Hematopoietic multipotent progenitor cell treated with erythropoietin and hydrocortisone succinate and interleukin-3 and kit ligand, for 15 days (in vitro differentiated cells): Measurements from ENCODE around the gene SPTLC2.

Source experiments
- DNase-seq: peaks from one replicate; pipeline ENCODE4 v3.0.0-alpha.2; 2015; ENCODE audit warnings: low spot score

The SPTLC2 gene

DNA sequence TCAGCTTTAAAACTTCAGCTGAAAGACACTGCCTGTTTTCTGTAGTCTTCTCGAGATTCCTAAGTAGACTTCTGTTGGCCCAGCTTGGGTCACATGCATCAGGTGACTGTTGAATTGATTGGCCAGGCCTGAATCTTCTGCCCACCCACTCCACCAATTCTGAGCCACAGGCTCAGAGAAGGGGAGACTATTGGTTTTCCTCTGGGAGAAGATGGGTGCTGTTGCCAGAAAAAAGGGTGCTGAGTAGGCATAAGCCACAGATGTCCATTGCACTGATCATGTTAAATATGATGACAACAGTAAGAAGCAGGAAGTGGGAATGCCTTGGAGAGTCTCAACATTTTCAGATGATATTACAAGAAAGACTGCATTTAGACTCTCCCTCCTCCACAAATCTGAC lies 6.8 kb upstream of the SPTLC2 start:
- no peak for DNase-seq

DNA sequence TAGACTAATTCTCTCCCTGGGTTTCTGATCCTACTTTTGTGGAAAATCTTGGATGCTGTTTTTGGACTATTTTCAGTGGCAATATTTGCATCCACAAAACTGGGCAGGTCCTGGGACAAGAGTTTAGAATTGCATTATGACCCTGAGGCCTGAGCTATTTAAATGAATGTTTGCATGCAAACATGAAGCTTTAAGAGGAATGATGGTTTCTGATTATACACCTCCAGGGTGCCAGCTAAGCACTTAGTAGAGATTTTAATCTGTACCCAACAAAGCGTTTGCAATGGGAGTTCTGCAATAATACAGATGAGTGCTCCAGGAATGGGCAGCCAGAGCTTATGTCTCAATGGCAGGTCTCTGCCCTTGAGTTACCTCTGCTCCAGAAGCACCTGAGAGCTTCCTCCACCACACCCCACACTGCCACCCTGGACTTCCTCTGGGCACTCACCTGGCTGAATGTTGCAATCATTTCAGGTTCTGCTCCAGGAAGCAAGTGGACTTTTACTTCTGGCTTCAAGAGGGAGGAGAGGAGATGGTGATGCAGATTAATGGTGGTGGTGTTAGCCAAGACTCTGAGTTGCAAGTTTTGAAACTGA lies 6.0 kb upstream of the SPTLC2 start:
- DNase-seq = no peak

DNA sequence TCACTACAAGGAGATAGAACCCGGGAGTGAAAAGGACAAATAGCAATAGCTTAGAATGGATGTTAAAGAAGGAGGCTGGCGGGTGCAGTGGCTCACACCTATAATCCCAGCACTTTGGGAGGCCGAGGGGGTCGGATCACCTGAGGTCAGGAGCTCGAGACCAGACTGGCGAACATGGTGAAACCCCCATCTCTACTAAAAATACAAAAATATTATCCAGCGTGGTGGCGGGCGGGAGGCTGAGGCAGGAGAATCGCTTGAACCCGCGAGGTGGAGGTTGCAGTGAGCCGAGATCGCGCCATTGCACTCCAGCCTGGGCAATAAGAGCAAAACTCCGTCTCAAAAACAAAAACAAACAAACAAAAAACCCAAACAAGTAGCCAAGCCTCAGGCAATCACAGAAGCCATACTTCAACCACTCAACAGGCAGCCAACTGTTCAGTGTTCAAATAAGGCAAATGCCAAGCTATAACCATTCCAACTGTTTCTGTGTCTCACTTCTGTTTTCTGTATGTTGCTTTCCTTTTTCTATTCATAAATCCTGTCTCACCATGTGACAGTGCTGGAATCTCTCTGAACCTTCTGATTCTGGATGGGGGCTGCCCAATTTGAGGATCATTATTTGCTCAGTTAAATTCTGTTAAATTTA lies 3.9 kb upstream of the SPTLC2 start:
- DNase-seq = no peak

DNA sequence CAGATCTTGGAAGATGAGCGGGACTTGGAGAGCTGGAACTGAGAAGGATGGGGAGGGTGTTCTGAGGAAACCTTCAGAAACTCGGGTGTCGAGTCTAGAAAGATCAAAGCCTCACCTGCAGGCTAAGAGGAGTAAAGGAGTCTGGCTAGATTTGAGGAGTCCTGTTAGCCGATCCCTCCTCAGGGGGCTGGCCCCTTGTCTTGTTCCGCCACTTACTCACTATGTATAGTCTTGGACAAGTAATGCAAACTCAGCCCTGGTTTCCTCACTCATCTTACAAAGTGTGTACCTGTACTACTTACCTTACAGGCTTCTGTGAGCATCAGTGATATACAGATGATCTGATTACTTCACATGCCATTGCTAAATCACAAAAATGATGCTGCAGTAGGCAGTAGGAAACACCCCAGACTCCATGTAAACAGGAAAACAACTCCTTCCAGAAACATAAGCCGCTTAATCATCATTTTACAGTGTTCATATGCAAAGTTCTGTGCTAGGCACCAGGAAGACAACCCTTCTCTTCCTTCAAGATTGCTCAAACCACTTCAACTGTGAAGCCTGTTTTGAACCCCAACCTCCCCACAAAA lies 2.0 kb upstream of the SPTLC2 start:
- no peak for DNase-seq

DNA sequence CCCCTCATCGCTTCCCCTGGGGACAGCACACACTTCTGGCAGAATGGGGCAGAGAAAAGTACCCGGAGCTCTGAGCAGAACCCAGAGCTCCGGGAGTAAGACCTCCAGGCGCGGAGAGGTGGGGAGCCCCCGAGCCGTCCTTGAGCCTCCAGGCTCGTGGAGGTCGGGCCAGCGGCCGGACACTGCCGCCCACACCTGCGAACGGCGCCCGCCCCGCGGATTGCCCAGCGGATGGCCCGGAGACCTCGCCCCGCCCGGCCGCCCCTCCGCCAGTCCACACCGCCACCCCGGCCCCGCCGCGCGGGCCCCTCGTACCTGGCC lies 344 bp downstream of the SPTLC2 start:
- no peak for DNase-seq

DNA sequence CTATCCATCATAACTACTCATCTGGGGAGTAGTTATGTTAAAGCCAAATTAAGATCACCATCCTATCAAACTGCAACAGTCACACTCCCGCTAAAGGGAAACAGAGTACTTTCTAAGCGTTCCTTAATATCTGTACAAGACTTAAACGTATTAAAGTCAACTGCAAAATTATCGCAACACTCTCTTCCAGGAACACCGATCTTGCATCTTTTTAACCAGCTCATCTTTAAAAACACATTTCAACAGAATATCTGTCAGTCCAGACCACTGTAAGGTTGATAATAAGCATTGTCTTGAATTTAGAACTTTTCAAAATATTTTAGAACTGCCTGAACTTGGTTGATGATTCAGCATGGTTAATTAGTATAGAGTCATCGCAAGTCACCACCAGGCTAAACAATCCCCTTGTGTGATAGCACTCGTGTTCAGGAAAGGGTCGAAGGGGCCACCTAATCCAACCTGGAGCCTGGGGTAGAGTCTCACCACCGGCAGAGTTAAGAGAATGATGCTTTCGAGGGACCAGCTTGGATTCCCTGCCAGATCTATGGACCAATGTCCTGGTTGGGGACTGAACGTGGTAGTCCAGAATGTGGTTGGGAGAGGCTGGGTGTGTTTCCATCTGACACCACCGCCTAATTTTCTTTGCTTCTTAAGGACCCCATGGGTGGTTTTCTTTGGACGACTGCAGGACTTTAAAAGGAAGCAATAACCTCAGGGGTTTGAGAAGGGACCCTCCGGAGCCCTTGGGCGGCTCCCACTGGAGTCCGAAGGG lies 890 bp downstream of the SPTLC2 start:
- peak; percentile 58 for DNase-seq

DNA sequence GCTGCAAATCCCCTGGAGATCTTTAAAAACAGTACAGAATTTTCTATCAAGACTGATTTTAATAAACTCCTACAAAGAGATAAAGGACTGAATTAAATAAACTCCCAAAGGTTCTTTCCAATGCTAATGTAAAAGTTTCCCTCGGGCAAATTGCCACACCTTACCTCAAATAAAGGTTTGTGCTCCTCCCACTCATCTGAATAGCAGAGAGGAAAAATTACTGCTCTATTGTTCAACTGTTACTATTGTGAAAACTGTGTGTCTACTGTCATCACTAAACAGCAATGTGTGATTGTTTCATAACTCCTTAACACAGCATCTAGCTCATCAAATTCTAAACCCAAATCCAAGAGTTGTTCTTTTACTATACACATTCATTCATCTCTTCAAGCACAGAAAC lies 3.2 kb downstream of the SPTLC2 start:
- DNase-seq = no peak

DNA sequence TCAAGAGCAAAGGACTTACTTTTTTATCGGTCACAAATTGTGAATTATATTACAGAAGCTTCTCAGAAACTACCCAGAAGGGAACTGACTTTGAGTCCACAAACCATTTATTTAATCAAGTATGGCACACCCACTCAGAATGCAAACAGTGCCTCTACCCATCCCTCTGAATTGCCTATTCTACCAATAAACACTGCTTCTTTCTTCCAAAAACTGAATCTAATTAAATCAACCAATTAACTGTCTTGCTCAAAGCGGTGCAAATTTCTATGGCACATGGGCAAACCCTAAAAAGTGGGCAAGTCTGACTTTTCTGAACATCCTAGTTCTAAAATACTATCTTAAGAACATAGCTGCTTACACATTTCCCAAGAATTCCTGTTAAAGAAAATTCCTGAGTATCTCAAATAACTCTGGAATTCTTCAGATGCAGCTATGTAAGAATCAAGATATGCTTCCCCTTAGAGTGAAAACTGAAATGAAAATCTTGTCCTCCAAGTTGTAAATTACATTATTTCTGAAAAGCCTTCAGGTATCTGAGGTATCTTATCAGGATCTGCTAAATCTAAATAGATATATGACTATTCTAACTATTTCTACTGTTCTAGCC lies 4.3 kb downstream of the SPTLC2 start:
- DNase-seq = no peak

DNA sequence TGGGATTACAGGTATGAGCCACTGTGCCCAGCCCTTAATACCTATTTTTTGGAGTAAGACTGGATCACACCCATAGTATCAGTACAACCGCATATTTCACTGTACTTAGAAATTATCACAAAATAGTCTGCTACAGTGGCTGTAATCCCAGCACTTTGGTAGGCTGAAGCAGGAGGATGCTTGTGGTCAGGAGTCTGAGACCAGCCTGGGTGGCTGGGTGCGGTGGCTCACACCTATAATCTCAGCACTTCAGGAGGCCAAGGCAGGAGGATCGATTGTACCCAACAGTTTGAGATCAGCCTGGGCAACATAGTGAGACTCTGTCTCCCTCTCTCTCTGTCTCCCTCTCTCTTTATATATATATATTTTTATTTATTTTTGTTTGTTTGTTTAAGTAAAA lies 5.9 kb downstream of the SPTLC2 start:
- no peak for DNase-seq

DNA sequence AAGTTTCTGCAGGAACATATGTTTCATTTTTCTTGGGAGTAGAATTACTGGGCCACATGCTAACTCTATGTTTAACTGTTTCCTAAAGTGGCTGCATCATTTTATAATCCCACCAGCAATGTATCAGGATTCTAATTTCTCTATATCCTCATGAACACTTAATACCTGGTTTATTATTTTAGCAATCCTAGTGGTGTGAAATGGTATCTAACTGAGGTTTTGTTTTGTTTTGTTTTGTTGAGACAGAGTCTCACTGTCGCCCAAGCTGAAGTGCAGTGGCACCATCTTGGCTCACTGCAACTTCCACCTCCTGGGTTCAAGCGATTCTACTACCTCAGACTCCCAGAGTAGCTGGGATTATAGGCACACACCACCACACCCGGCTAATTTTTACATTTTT lies 6.5 kb downstream of the SPTLC2 start:
- no peak for DNase-seq

DNA sequence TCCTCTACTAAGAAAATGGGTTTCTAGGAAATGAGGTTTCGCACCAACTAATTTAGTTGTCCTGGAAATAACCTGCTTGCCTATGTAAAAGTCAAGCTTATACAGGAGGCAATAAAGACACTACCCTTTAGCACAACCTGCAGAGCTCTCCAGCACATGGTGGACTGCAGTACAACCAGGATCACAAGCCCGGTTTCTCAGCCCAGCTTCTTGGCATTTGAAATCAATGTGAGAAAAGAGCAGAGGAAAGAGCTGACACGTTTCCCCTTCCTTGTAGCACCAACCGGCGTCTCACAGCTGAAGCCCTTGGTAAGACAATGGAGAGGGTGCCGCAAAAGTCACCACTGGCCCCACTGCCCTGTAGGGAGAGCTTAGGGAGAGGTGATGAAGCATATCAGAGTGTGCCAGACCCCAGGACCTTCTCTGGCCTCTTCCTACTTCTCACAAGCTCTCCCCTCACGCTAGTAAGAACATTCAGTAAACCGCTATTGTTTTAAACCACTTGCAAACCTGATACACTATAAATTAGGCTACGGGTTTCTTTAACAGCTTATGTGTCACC lies 8.6 kb downstream of the SPTLC2 start:
- DNase-seq = no peak

DNA sequence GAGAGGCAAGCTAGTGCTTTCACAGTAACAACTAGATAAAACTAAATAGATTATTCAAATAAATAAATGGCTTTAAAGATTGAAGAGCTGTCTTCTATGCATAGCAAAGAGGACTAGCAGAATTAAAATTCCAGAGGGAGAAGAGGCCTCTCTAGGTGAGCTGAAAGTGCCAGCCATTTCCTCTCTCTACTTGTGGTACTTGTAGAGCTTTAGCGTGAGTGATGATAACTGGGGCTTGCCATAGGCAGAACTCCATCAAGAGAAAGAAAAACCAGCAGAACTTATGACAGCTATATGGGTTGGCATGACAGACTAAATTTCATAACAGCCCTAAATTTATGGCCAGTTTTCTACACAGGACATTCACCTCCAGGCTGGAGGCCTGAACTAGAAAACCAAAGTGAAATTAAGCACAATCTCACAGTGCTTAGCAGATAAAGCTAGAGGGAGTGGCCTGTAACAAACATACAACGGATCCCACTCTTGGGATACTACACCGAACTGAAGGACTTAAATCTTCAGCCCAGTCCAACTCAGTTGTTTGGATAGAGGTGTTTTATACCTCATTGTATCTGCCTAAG lies 11.0 kb downstream of the SPTLC2 start:
- DNase-seq = no peak

DNA sequence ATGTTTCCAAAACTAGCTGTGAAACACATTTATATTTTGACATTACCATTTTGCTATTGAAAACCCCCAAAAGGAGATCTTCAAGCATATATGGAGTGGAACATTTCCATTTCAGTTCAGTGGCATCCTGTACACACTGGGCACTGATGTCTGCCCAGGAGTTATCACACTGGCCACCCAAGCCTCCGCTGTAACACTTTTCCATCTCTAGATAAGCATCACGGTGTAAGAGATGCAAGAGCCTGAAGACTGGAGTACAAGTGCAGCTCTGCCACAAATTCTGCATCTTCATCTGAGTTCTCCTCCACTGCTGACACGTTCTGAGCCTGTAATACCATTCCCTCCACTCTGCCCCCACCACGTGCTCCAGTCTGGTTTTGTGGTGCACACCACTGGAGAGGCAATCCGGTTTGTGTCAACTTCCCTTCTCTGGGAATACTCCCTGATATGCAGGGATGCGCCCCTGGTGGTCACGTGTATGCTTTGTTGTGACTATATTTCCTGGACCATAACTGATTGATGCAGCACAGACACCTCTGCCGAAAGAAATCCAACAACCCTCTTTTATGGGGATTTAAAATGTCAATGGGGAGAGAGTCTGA lies 12.7 kb downstream of the SPTLC2 start:
- no peak for DNase-seq

DNA sequence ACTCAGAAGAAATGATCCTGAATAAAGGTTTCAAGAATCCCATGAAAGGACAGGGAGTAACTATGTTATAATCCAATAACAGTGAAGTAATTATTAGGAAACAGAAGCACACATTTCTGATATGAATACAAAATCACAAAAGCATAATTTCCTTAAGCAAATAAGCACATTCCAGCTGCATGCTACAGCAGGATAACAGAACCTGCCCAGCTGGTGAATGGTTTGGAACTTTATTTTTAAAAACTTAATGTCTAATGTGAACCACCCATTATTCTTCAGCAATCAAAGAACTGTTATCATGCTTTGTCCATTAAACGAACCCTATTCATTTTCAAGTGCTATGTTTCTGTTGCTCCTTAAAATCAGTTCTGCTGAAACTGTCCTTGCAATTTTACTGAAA lies 13.4 kb downstream of the SPTLC2 start:
- no peak for DNase-seq

DNA sequence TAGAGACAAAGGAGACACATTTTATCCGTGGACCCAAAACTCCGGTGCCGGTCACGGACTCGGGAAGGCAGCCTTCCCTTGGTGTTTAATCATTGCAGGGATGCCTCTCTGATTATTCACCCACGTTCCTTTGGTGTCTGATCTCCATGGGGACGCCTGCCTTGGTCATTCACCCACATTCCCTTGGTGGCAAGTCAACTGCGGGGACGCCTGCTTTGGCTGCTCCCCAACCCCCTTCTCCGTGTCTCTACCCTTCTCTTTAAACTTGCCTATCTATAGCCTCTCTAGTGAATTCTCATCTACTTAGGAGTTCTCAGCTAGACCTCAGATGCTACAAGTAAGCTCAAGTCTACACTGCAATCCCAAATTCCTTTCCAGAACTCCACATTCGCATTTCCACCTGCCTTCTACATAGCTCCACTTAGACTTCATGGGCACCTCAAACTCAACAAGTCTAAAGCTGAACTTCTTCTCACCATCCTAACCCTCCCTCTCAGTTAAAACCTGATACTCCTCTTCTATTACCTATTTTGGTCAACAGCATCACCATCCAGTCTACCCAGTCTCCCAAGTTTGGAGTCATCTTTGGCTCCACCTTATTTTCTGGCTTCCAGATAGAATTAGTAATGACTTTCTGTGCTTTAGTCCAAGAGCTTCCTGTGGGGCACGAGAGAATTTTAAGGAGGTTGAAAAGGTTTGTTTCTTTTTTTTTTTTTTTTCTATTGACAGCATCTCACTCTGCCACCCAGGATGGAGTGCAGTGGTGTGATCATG lies 14.4 kb downstream of the SPTLC2 start:
- no peak for DNase-seq

DNA sequence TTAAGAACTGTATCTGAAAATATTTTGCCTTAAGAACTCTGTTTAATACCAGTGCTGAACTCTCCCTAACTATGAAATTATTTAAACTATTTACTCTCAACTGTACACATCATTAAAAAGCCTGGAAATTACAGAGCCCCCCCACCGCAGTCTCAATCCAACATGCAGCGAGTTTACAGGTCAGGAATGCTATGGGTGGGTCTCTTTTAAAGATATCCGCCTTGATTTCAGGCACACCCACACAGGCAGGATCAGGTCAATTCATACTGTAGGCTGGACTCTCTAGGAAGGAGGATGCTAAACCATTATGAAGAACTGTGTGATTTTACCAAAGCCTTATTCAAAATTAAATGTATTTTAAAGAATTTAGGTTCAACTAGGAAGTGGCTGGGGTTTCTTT lies 16.5 kb downstream of the SPTLC2 start:
- no peak for DNase-seq

DNA sequence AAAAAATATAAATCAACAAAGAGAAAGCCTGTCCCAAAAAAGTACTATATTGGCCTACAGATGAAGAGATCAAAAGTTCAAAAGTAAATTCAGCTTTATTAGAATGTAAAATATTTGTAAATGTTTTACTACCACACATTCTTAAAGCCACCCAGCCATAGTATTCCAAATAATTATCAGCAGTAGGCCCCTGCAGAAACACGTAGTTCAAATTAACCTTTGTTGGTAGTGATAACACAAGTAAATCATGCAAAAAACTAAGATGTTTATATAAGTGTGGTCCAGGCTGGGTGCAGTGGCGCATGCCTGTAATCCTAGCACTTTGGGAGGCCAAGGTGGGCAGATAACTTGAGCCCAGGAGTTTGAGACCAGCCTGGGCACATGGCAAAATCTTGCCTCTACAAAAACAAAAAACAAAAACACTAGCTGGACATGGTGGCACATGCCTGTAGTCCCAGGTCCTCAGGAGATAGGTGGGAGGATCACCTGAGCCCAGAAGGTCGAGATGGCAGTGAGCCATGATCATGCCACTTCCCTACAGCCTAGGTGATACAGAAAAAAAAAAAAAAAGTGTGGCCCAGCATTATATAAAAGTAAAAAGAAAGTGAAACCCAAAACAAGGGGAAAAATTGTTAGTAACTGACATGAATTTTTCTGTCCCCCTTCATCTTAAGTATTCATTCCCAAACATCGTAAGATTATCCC lies 17.9 kb downstream of the SPTLC2 start:
- DNase-seq = no peak

DNA sequence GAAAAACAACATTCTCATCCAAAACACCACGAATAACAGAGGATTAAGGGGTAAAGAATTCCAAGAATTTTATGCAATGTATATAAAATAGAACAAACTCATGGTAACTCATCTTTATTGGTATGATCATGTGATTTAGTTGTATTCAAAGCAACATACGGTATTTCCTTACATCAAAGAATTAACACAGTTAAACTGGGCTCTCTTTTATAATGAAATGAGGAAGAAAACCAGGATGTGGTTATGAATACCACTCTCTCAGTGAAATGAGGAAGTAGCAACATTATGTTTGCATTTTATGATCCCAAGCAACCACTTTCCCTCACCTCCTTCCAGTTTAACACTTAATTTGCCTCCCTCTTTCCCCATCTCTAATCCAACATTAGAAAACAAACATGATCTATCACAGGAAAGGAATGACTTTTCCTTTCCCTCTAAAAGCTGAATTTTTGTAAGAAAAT lies 22.9 kb downstream of the SPTLC2 start:
- no peak for DNase-seq

DNA sequence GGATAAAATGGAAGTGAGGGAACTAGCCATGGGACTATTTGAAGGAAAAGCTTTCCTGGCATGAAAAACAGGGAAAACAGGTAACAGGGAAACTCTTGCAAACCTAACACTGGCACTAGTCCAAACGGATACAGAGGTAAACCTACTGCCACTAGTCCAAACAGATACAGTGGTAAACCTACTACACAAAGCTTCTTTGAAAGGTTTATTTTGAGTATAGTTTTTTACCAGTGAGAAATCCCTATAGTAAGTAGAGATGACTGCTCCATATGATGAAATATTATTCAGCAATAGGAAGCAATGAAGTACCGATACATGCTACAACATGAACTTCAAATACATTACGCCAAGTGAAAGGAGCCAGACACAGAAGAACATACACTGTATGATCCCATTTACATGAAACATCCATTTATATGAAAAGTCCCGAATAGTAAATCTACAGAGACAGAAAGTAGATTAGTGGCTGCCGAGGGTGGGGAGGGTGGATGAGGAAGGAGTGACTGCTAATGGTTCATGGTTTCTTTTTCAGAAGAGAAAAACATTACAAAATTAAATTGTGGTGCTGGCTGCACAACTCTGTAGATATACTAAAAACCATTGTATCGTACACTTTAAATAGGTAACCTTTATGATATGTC lies 25.5 kb downstream of the SPTLC2 start:
- no peak for DNase-seq

DNA sequence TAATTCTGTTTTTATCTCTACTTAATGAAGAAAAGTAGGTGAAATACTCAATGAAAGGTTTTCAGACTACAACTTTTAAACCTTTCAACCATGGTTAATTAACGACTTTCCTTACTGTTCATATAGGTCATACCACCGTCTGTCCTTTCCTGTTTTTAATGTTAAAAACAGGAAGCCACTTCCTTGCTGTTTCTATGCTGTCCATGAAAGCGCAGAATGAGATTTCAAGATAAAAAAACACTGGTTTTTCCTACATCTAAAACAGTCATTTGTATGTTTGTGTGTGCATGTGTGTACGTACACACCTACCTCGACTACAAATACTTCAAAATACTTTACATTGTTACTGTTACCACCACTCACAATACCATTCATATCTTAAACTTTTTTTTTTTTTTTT lies 27.3 kb downstream of the SPTLC2 start:
- no peak for DNase-seq
